NCI-H774 (cell line): ENCODE measurements around the gene MARS1.

ENCODE experiments used
- DNase-seq: peaks from one replicate; lab custom pipeline; 2025; lab: John Stamatoyannopoulos, UW

The MARS1 gene

GRCh38 chr12:57518176-57518919, 30.5 kb downstream of the MARS1 start:
- no peak for DNase-seq

GRCh38 chr12:57518920-57519795, 31.3 kb downstream of the MARS1 start:
- no peak for DNase-seq

- DNase-seq: no peak
These were observed 31.9 kb downstream of the MARS1 start for GRCh38 chr12:57519796-57520052.

GRCh38 chr12:57520053-57520818, 32.4 kb downstream of the MARS1 start, which contains the start of gene DDIT3:
TSS of gene DDIT3 (minus strand) at chr12:57520514. CDS start at chr12:57517406, 3,108 bp downstream.
- peak; percentile 100 for DNase-seq

- no peak for DNase-seq
These were observed 33.7 kb downstream of the MARS1 start for GRCh38 chr12:57521525-57522010.

GRCh38 chr12:57522011-57522886, 34.4 kb downstream of the MARS1 start, which contains the start of gene MBD6:
TSS of gene MBD6 (plus strand) at chr12:57522824. CDS start at chr12:57524304, 1,480 bp downstream.
- peak; percentile 96 for DNase-seq

- DNase-seq: no peak
These were observed 35.2 kb downstream of the MARS1 start for GRCh38 chr12:57522887-57523705.

GRCh38 chr12:57523706-57524614, 36.1 kb downstream of the MARS1 start:
- no peak for DNase-seq

GRCh38 chr12:57524814-57525614, 37.1 kb downstream of the MARS1 start:
- DNase-seq: no peak

GRCh38 chr12:57525615-57526383, 37.9 kb downstream of the MARS1 start:
- DNase-seq: no peak

- DNase-seq: no peak
These were observed 38.7 kb downstream of the MARS1 start for GRCh38 chr12:57526477-57527126.

GRCh38 chr12:57527184-57527583, 39.3 kb downstream of the MARS1 start:
- no peak for DNase-seq

- DNase-seq: no peak
These were observed 40.3 kb downstream of the MARS1 start for GRCh38 chr12:57528176-57528575.

- DNase-seq: no peak
These were observed 41.1 kb downstream of the MARS1 start for GRCh38 chr12:57528831-57529555.

- no peak for DNase-seq
These were observed 42.0 kb downstream of the MARS1 start for GRCh38 chr12:57529831-57530230.

GRCh38 chr12:57530396-57531142, 42.7 kb downstream of the MARS1 start:
- no peak for DNase-seq
